ENCODE data around the gene CRIP1.

The CRIP1 gene

GRCh38 chr14:105490267-105490571, 3.5 kb downstream of the CRIP1 start:
- no peak for DNase-seq
- Histone ChIP-seq H3K4me3 (ENCODE audit: low read depth, low read length) (peak overlapping the region; percentile 65), H3K4me1 (peaks cover 22% of the 10 kb centered on the region), H3K36me3 (0 out of 2 replicates have a peak, but pooled peaks cover 3% of the 10 kb centered on the region), H3K9me3 (no peaks in the 10 kb centered on the region), H3K27me3 (no peaks in the 10 kb centered on the region)
- TF ChIP-seq CTCF (IDR thresholded peaks at IDR 0.05; ENCODE audit: low read depth, low read length): no peak

- peak; percentile 99 for DNase-seq
- no peaks in the 10 kb centered on the region for H3K27me3 ChIP-seq
- H3K4me3 ChIP-seq (ENCODE audit: low read depth, low read length): peak within 1 kb of the TSS; percentile 77
- peak; percentile 60 for TF ChIP-seq CTCF (IDR thresholded peaks at IDR 0.05; ENCODE audit: low read depth, low read length)
- peaks cover 17% of the 10 kb centered on the region for H3K4me1 ChIP-seq
- no peaks in the 10 kb centered on the region for H3K9me3 ChIP-seq
- 0 out of 2 replicates have a peak, but pooled peaks cover 3% of the 10 kb centered on the region for H3K36me3 ChIP-seq
Observed at GRCh38 chr14:105490572-105491365, 4.1 kb downstream of the CRIP1 start, which contains the start of gene TEDC1. TEDC1 (plus strand) TSS chr14:105491246; CDS start chr14:105491376, 130 bp downstream.

- Histone ChIP-seq H3K4me1 (peaks cover 12% of the 10 kb centered on the region), H3K4me3 (ENCODE audit: low read depth, low read length) (peak overlapping the region; percentile 77), H3K27me3 (no peaks in the 10 kb centered on the region), H3K9me3 (no peaks in the 10 kb centered on the region), H3K36me3 (0 out of 2 replicates have a peak, but pooled peaks cover 3% of the 10 kb centered on the region)
- peak; percentile 97 for DNase-seq
- no peak for TF ChIP-seq CTCF (IDR thresholded peaks at IDR 0.05; ENCODE audit: low read depth, low read length)
Observed at GRCh38 chr14:105491366-105491973, 4.8 kb downstream of the CRIP1 start.

- Histone ChIP-seq H3K4me1 (peaks cover 11% of the 10 kb centered on the region), H3K4me3 (ENCODE audit: low read depth, low read length) (no peak overlapping the region; the same call in 1 of the 2 replicates), H3K36me3 (0 out of 2 replicates have a peak, but pooled peaks cover 3% of the 10 kb centered on the region), H3K9me3 (no peaks in the 10 kb centered on the region), H3K27me3 (no peaks in the 10 kb centered on the region)
- peak; percentile 12 for DNase-seq
- TF ChIP-seq CTCF (IDR thresholded peaks at IDR 0.05; ENCODE audit: low read depth, low read length): no peak
Observed at GRCh38 chr14:105492031-105492970, 5.6 kb downstream of the CRIP1 start.

GRCh38 chr14:105492971-105493871, 6.5 kb downstream of the CRIP1 start:
- H3K4me3 ChIP-seq (ENCODE audit: low read depth, low read length): no peak overlapping the region
- peaks cover 11% of the 10 kb centered on the region for H3K4me1 ChIP-seq
- H3K9me3 ChIP-seq: no peaks in the 10 kb centered on the region
- 0 out of 2 replicates have a peak, but pooled peaks cover 3% of the 10 kb centered on the region for H3K36me3 ChIP-seq
- TF ChIP-seq CTCF (IDR thresholded peaks at IDR 0.05; ENCODE audit: low read depth, low read length): no peak
- DNase-seq: peak; percentile 11
- H3K27me3 ChIP-seq: no peaks in the 10 kb centered on the region

Data from BE2C (cell line).